Suprapubic skin (tissue), 4 donors: ENCODE data around the gene PFKFB3. TPM values are rescaled to one million over a fixed set of nuclear protein-coding genes. Genes with fewer than 3 reads are reported as not detected.

Experiments
- DNase-seq, 2 donors: peaks; one replicate each; pipeline ENCODE4 v3.0.0-alpha.2; 2019; ENCODE audit warnings: low spot score in 2 of 2
- H3K27ac ChIP-seq: fragments of 200-600 bp; sonication (generic); one replicate; pipeline ENCODE4 v1.5.1; 2019
- H3K27me3 ChIP-seq: fragments of 200-600 bp; sonication (generic); one replicate; pipeline ENCODE4 v1.5.1; 2019
- H3K36me3 ChIP-seq: fragments of 200-600 bp; sonication (generic); one replicate; pipeline ENCODE4 v1.5.1; 2019
- H3K4me1 ChIP-seq: fragments of 200-600 bp; sonication (generic); one replicate; pipeline ENCODE4 v1.5.1; 2019
- H3K4me3 ChIP-seq: fragments of 200-600 bp; sonication (generic); one replicate; pipeline ENCODE4 v1.5.1; 2019; ENCODE audit warnings: mild to moderate bottlenecking
- H3K9me3 ChIP-seq: fragments of 200-600 bp; sonication (generic); one replicate; pipeline ENCODE4 v1.5.1; 2019
- EP300 ChIP-seq: sonication (generic); formaldehyde crosslinking; IDR thresholded peaks from one replicate; pipeline ENCODE4 v1.6.1; 2017; ENCODE audit warnings: antibody characterized with exemption
- POLR2A ChIP-seq, 2 donors: fragments of 450-650 bp; IDR thresholded peaks; one replicate each; pipeline ENCODE4 v1.6.1; 2017; ENCODE audit warnings: antibody characterized with exemption in 2 of 2, mild to moderate bottlenecking in 2 of 2, moderate library complexity in 2 of 2
- POLR2AphosphoS5 ChIP-seq, 3 donors: sonication (generic); formaldehyde crosslinking; IDR thresholded peaks; one replicate each; pipeline ENCODE4 v1.6.1; 2017; ENCODE audit warnings: antibody characterized with exemption in 3 of 3
- WGBS: methylation state at CpG from one replicate; pipeline ENCODE4 v1.1.5; 2018; 5-methylcytosine and 5-hydroxymethylcytosine counted together
- total RNA-seq, 4 donors: library from RNA; depleted of rRNA; stranded (reverse); fragments of >200 nt; gene quantifications; one replicate each; pipeline ENCODE4 v1.1.0, GENCODE V29; 2016
- TF ChIP-seq, protein P1 (sequence below), 2 donors: fragments of 200-600 bp in 1 of 2; fragments of 450-650 bp in 1 of 2; sonication (generic) in 1 of 2; IDR thresholded peaks; one replicate each; pipeline ENCODE4 v1.5.1; 2016 to 2019; ENCODE audit warnings: antibody characterized with exemption in 2 of 2, mild to moderate bottlenecking in 1 of 2, moderate library complexity in 1 of 2

PFKFB3 gene
- total RNA-seq, 4 donors from 2014 or later: 40.1 to 115 (median 52.2) TPM

DNA sequence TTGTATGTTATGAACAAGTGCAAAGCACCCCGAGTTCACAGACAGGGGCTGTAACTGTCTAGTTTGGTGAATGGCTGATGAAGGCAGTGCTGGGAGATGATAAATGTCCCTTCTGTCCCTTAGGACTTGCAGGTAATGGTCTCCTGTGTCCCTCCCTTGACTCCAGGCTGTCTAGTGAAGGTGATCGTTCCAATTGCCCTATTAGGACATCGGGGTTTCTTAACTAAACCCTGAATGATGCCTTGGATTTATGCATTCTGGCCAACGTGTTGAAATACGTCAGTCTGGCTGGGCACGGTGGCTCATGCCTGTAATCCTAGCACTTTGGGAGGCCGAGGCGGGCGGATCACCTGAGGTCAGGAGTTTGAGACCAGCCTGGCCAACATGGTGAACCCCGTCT lies 69.4 kb downstream of the PFKFB3 start:
- DNase-seq: no peak
- Histone ChIP-seq H3K9me3 (no peaks in the 10 kb centered on the region), H3K27ac (no peak overlapping the region), H3K36me3 (no peaks in the 10 kb centered on the region), H3K27me3 (no peaks in the 10 kb centered on the region), H3K4me3 (no peak overlapping the region), H3K4me1 (peaks cover 11% of the 10 kb centered on the region)
- TF ChIP-seq POLR2AphosphoS5 (IDR thresholded peaks at IDR 0.05) (no peak), POLR2A (IDR thresholded peaks at IDR 0.05) (no peak), EP300 (no peak)
- TF ChIP-seq, protein P1, sequence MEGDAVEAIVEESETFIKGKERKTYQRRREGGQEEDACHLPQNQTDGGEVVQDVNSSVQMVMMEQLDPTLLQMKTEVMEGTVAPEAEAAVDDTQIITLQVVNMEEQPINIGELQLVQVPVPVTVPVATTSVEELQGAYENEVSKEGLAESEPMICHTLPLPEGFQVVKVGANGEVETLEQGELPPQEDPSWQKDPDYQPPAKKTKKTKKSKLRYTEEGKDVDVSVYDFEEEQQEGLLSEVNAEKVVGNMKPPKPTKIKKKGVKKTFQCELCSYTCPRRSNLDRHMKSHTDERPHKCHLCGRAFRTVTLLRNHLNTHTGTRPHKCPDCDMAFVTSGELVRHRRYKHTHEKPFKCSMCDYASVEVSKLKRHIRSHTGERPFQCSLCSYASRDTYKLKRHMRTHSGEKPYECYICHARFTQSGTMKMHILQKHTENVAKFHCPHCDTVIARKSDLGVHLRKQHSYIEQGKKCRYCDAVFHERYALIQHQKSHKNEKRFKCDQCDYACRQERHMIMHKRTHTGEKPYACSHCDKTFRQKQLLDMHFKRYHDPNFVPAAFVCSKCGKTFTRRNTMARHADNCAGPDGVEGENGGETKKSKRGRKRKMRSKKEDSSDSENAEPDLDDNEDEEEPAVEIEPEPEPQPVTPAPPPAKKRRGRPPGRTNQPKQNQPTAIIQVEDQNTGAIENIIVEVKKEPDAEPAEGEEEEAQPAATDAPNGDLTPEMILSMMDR (IDR thresholded peaks at IDR 0.05): no peak
- WGBS: 95% methylated on average over 10 of the region's 10 CpGs

DNA sequence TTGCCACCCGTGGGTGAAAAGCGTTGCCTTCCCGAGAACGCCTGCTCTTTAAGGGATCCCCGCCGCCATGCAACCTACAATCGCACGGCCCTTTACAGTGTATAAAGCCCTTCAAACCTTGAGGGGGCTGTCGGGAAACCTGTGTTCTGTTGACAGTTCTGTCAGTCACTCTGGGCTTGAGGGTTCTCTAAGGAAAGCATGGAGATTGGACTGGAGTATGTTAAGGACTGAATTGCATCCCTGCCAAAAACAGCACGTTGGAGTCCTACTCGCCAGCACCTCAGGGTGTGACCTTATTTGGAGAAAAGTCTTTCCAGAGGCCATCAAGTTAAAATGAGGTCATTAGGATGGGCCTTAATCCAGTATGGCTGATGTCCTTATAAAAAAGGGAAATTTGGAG lies 70.6 kb downstream of the PFKFB3 start:
- H3K4me3 ChIP-seq: no peak overlapping the region
- H3K27me3 ChIP-seq: no peaks in the 10 kb centered on the region
- peaks cover 11% of the 10 kb centered on the region for H3K4me1 ChIP-seq
- TF ChIP-seq EP300 (no peak), POLR2AphosphoS5 (IDR thresholded peaks at IDR 0.05) (no peak), POLR2A (IDR thresholded peaks at IDR 0.05) (no peak)
- TF ChIP-seq, protein P1 (IDR thresholded peaks at IDR 0.05): no peak
- no peak for DNase-seq
- no peak overlapping the region for H3K27ac ChIP-seq
- 74% methylated on average over 11 of the region's 11 CpGs for WGBS
- H3K36me3 ChIP-seq: no peaks in the 10 kb centered on the region
- no peaks in the 10 kb centered on the region for H3K9me3 ChIP-seq

- Histone ChIP-seq H3K36me3 (no peaks in the 10 kb centered on the region), H3K4me3 (no peak overlapping the region), H3K9me3 (no peaks in the 10 kb centered on the region), H3K27me3 (no peaks in the 10 kb centered on the region), H3K27ac (no peak overlapping the region), H3K4me1 (peaks cover 11% of the 10 kb centered on the region)
- TF ChIP-seq, protein P1 (IDR thresholded peaks at IDR 0.05): no peak
- no peak for TF ChIP-seq EP300
- no peak for TF ChIP-seq POLR2A (IDR thresholded peaks at IDR 0.05)
- WGBS: 87% methylated on average over 4 of the region's 4 CpGs
- DNase-seq: no peak
Observed at GRCh38 chr10:6274040-6274439, 71.3 kb downstream of the PFKFB3 start.

- no peaks in the 10 kb centered on the region for H3K9me3 ChIP-seq
- TF ChIP-seq EP300 (no peak), POLR2AphosphoS5 (IDR thresholded peaks at IDR 0.05) (no peak), POLR2A (IDR thresholded peaks at IDR 0.05) (no peak)
- TF ChIP-seq, protein P1 (IDR thresholded peaks at IDR 0.05): no peak
- WGBS: 92% methylated on average over 7 of the region's 7 CpGs
- no peaks in the 10 kb centered on the region for H3K36me3 ChIP-seq
- peak overlapping the region; percentile 79 for H3K27ac ChIP-seq
- H3K4me1 ChIP-seq: peaks cover 11% of the 10 kb centered on the region
- no peak for DNase-seq
- peak overlapping the region; percentile 27 for H3K4me3 ChIP-seq
- H3K27me3 ChIP-seq: no peaks in the 10 kb centered on the region
Observed at GRCh38 chr10:6274484-6274883, 71.8 kb downstream of the PFKFB3 start.

GRCh38 chr10:6275022-6275997 lies 72.6 kb downstream of the PFKFB3 start:
- peak overlapping the region; percentile 27 for H3K4me3 ChIP-seq
- no peaks in the 10 kb centered on the region for H3K27me3 ChIP-seq
- TF ChIP-seq EP300 (no peak), POLR2AphosphoS5 (IDR thresholded peaks at IDR 0.05) (peak; percentile 47 to 94 (median 81))
- H3K27ac ChIP-seq: peak overlapping the region; percentile 79
- H3K9me3 ChIP-seq: no peaks in the 10 kb centered on the region
- H3K36me3 ChIP-seq: no peaks in the 10 kb centered on the region
- WGBS: 43% methylated on average over 24 of the region's 29 CpGs
- H3K4me1 ChIP-seq: peaks cover 11% of the 10 kb centered on the region
- peak; percentile 95 to 97 for DNase-seq
